ENCODE measurements around the gene ELMOD1.

ELMOD1 gene

DNA sequence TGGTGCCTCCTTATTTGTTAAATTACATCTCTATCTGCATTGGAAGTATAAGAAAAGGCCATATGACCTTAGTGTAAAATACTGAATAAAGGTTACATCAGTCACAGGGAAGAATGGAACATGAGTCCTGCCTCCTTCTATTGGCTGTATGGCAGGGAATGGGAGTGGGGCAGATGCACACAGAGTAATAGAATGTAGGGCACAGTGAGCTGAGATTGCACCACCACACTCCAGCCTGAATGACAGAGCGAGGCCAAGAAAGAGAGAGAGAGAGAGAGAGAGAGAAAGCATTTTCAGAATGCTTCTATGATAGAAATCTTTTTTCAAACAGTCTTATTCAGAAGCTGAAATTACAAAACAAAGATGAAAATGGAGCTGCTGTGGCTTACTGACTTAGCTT, 62.1 kb downstream of the ELMOD1 start:
- no peak for ATAC-seq
- TF ChIP-seq, protein P1, sequence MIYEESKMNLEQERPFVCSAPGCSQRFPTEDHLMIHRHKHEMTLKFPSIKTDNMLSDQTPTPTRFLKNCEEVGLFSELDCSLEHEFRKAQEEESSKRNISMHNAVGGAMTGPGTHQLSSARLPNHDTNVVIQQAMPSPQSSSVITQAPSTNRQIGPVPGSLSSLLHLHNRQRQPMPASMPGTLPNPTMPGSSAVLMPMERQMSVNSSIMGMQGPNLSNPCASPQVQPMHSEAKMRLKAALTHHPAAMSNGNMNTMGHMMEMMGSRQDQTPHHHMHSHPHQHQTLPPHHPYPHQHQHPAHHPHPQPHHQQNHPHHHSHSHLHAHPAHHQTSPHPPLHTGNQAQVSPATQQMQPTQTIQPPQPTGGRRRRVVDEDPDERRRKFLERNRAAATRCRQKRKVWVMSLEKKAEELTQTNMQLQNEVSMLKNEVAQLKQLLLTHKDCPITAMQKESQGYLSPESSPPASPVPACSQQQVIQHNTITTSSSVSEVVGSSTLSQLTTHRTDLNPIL (CRISPR knock-in tag; IDR thresholded peaks at IDR 0.05; ENCODE audit: low read depth), result no peak
- TF ChIP-seq, protein P2, sequence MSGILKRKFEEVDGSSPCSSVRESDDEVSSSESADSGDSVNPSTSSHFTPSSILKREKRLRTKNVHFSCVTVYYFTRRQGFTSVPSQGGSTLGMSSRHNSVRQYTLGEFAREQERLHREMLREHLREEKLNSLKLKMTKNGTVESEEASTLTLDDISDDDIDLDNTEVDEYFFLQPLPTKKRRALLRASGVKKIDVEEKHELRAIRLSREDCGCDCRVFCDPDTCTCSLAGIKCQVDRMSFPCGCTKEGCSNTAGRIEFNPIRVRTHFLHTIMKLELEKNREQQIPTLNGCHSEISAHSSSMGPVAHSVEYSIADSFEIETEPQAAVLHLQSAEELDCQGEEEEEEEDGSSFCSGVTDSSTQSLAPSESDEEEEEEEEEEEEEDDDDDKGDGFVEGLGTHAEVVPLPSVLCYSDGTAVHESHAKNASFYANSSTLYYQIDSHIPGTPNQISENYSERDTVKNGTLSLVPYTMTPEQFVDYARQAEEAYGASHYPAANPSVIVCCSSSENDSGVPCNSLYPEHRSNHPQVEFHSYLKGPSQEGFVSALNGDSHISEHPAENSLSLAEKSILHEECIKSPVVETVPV (CRISPR knock-in tag; IDR thresholded peaks at IDR 0.05), result no peak
- TF ChIP-seq ZFP30 (CRISPR knock-in tag; IDR thresholded peaks at IDR 0.05) (no peak), TCF4 (CRISPR knock-in tag; IDR thresholded peaks at IDR 0.05; ENCODE audit: borderline replicate concordance) (no peak), ZNF565 (CRISPR knock-in tag; conservative IDR thresholded peaks at IDR 0.05; ENCODE audit: low read depth) (no peak), PPARA (CRISPR knock-in tag; IDR thresholded peaks at IDR 0.05; ENCODE audit: borderline replicate concordance) (no peak), ARNTL (CRISPR knock-in tag; IDR thresholded peaks at IDR 0.05; ENCODE audit: borderline replicate concordance, low read depth) (no peak), OSR1 (CRISPR knock-in tag; IDR thresholded peaks at IDR 0.05) (no peak), ESRRG (CRISPR knock-in tag; IDR thresholded peaks at IDR 0.05) (no peak), ZFP3 (CRISPR knock-in tag; IDR thresholded peaks at IDR 0.05) (no peak), SNAI2 (CRISPR knock-in tag; IDR thresholded peaks at IDR 0.05) (no peak), GLIS3 (CRISPR knock-in tag; IDR thresholded peaks at IDR 0.05) (no peak)
- TF ChIP-seq, protein P3, sequence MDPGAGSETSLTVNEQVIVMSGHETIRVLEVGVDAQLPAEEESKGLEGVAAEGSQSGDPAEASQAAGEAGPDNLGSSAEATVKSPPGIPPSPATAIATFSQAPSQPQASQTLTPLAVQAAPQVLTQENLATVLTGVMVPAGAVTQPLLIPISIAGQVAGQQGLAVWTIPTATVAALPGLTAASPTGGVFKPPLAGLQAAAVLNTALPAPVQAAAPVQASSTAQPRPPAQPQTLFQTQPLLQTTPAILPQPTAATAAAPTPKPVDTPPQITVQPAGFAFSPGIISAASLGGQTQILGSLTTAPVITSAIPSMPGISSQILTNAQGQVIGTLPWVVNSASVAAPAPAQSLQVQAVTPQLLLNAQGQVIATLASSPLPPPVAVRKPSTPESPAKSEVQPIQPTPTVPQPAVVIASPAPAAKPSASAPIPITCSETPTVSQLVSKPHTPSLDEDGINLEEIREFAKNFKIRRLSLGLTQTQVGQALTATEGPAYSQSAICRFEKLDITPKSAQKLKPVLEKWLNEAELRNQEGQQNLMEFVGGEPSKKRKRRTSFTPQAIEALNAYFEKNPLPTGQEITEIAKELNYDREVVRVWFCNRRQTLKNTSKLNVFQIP (CRISPR knock-in tag; IDR thresholded peaks at IDR 0.05; ENCODE audit: borderline replicate concordance, low read depth), result no peak
- TF ChIP-seq, protein P4, sequence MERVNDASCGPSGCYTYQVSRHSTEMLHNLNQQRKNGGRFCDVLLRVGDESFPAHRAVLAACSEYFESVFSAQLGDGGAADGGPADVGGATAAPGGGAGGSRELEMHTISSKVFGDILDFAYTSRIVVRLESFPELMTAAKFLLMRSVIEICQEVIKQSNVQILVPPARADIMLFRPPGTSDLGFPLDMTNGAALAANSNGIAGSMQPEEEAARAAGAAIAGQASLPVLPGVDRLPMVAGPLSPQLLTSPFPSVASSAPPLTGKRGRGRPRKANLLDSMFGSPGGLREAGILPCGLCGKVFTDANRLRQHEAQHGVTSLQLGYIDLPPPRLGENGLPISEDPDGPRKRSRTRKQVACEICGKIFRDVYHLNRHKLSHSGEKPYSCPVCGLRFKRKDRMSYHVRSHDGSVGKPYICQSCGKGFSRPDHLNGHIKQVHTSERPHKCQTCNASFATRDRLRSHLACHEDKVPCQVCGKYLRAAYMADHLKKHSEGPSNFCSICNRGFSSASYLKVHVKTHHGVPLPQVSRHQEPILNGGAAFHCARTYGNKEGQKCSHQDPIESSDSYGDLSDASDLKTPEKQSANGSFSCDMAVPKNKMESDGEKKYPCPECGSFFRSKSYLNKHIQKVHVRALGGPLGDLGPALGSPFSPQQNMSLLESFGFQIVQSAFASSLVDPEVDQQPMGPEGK (CRISPR knock-in tag; IDR thresholded peaks at IDR 0.05; ENCODE audit: borderline replicate concordance), result no peak

DNA sequence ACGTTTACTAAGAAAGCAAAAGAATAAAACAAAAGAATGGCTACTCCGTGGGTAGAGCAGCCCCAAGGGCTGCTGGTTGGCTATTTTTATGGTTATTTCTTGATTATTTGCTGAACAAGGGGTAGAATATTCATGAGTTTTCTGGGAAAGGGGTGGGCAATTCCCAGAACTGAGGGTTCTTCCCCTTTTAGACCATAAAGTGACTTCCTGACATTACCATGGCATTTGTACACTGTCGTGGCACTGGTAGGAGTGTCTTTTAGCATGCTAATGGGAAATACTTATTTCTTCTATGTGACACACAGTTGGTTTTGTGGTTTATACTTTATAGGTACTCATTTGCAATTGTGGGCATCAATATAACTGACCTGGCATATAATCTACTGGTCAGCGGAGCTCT, 64.7 kb downstream of the ELMOD1 start:
- ATAC-seq, result no peak
- TF ChIP-seq, protein P1 (CRISPR knock-in tag; IDR thresholded peaks at IDR 0.05; ENCODE audit: low read depth), result no peak
- no peak for TF ChIP-seq TCF4 (CRISPR knock-in tag; IDR thresholded peaks at IDR 0.05; ENCODE audit: borderline replicate concordance)
- TF ChIP-seq ZFP30 (CRISPR knock-in tag; IDR thresholded peaks at IDR 0.05), result no peak
- TF ChIP-seq ZFP3 (CRISPR knock-in tag; IDR thresholded peaks at IDR 0.05), result no peak
- TF ChIP-seq, protein P2 (CRISPR knock-in tag; IDR thresholded peaks at IDR 0.05), result no peak
- TF ChIP-seq ARNTL (CRISPR knock-in tag; IDR thresholded peaks at IDR 0.05; ENCODE audit: borderline replicate concordance, low read depth), result no peak
- TF ChIP-seq ISL1 (CRISPR knock-in tag; IDR thresholded peaks at IDR 0.05), result no peak
- TF ChIP-seq BACH2 (CRISPR knock-in tag; IDR thresholded peaks at IDR 0.05; ENCODE audit: borderline replicate concordance), result no peak
- no peak for TF ChIP-seq RARB (CRISPR knock-in tag; IDR thresholded peaks at IDR 0.05)
- TF ChIP-seq, protein P5, sequence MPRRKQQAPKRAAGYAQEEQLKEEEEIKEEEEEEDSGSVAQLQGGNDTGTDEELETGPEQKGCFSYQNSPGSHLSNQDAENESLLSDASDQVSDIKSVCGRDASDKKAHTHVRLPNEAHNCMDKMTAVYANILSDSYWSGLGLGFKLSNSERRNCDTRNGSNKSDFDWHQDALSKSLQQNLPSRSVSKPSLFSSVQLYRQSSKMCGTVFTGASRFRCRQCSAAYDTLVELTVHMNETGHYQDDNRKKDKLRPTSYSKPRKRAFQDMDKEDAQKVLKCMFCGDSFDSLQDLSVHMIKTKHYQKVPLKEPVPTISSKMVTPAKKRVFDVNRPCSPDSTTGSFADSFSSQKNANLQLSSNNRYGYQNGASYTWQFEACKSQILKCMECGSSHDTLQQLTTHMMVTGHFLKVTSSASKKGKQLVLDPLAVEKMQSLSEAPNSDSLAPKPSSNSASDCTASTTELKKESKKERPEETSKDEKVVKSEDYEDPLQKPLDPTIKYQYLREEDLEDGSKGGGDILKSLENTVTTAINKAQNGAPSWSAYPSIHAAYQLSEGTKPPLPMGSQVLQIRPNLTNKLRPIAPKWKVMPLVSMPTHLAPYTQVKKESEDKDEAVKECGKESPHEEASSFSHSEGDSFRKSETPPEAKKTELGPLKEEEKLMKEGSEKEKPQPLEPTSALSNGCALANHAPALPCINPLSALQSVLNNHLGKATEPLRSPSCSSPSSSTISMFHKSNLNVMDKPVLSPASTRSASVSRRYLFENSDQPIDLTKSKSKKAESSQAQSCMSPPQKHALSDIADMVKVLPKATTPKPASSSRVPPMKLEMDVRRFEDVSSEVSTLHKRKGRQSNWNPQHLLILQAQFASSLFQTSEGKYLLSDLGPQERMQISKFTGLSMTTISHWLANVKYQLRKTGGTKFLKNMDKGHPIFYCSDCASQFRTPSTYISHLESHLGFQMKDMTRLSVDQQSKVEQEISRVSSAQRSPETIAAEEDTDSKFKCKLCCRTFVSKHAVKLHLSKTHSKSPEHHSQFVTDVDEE (CRISPR knock-in tag; IDR thresholded peaks at IDR 0.05), result no peak
- no peak for TF ChIP-seq ESRRG (CRISPR knock-in tag; IDR thresholded peaks at IDR 0.05)
- no peak for TF ChIP-seq ZC3H10 (CRISPR knock-in tag; IDR thresholded peaks at IDR 0.05)
- no peak for TF ChIP-seq ZNF8 (CRISPR knock-in tag; IDR thresholded peaks at IDR 0.05)
- TF ChIP-seq, protein P3 (CRISPR knock-in tag; IDR thresholded peaks at IDR 0.05; ENCODE audit: borderline replicate concordance, low read depth), result no peak
- TF ChIP-seq, protein P4 (CRISPR knock-in tag; IDR thresholded peaks at IDR 0.05; ENCODE audit: borderline replicate concordance), result no peak
- TF ChIP-seq GLIS3 (CRISPR knock-in tag; IDR thresholded peaks at IDR 0.05), result no peak
- no peak for TF ChIP-seq CSDC2 (CRISPR knock-in tag; IDR thresholded peaks at IDR 0.05)
- TF ChIP-seq ZNF565 (CRISPR knock-in tag; conservative IDR thresholded peaks at IDR 0.05; ENCODE audit: low read depth), result no peak
- TF ChIP-seq TOX (CRISPR knock-in tag; IDR thresholded peaks at IDR 0.05; ENCODE audit: borderline replicate concordance), result no peak
